IPS-11a (cell line): Measurements from ENCODE around the gene AAK1.
"Not testable (repeated sequence)": the region's sequence is repeated elsewhere in the genome, so short reads cannot be mapped to it uniquely, and the experiment has no call there.

Experiments
- H3K4me3 ChIP-seq: one replicate; pipeline ENCODE4 v1.5.1; 2013; ENCODE audit warnings: low read depth, low read length, control low read depth

Gene AAK1

GRCh38 chr2:69577467-69578197 lies 65.9 kb downstream of the AAK1 start:
- no peak overlapping the region for H3K4me3 ChIP-seq

DNA sequence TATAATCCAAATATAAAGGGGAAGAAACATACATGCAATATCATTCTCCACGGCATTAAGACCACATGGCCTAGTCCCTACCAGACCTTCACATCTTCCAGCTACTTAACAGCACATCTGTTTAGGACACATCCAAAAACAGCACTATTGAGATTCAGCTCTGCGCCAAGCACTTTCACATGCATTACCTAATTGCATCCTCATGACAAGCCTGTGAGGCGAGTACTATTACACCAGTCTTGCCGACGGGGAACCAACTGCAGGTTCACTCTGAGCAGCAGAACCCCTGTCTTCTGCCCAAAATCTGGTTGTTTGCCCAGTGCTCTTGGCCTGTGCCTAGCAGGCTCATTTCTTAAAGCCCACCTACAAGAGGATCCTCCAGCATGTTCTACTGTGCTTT lies 66.7 kb downstream of the AAK1 start:
- H3K4me3 ChIP-seq: no peak overlapping the region

- H3K4me3 ChIP-seq: no peak overlapping the region
Measured at GRCh38 chr2:69575926-69576325, 67.6 kb downstream of the AAK1 start.

DNA sequence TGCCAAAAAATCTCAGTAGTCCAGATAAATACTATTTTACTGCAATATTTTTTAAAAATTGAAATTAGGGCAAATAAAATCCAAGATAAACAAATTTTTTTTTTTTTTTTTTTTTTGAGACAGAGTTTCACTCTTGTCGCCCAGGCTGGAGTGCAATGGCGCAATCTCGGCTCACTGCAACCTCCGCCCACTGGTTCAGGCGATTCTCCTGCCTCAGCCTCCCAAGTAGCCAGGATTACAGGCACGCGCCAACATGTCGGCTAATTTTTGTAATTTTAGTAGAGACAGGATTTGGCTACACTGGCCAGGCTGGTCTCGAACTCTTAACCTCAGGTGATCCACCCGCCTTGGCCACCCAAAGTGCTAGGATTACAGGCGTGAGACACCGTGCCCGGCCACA lies 68.2 kb downstream of the AAK1 start:
- H3K4me3 ChIP-seq: not testable (repeated sequence)

GRCh38 chr2:69572641-69573040 lies 70.9 kb downstream of the AAK1 start:
- no peak overlapping the region for H3K4me3 ChIP-seq

- H3K4me3 ChIP-seq: no peak overlapping the region
Measured at GRCh38 chr2:69571189-69571588, 72.3 kb downstream of the AAK1 start.

- no peak overlapping the region for H3K4me3 ChIP-seq
Measured at GRCh38 chr2:69570474-69570873, 73.1 kb downstream of the AAK1 start.

DNA sequence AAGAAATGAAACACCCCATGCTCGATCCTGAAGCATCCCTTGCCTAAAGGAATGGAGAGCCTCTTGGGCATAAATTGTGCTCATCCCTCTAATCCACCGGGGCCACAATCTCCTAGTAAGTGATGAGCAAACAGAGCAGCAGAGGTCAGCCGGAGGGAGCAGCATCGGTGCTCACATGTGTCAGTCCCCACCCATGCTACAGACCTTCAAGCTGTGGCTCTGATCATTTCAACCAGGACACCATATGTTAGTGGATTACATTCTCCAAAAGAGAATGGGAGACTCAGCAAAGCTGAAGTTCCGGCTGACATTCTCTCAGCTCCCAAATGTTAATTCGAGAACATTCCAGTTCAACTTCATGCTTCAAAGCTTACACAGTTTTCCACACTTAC lies 75.6 kb downstream of the AAK1 start:
- no peak overlapping the region for H3K4me3 ChIP-seq

DNA sequence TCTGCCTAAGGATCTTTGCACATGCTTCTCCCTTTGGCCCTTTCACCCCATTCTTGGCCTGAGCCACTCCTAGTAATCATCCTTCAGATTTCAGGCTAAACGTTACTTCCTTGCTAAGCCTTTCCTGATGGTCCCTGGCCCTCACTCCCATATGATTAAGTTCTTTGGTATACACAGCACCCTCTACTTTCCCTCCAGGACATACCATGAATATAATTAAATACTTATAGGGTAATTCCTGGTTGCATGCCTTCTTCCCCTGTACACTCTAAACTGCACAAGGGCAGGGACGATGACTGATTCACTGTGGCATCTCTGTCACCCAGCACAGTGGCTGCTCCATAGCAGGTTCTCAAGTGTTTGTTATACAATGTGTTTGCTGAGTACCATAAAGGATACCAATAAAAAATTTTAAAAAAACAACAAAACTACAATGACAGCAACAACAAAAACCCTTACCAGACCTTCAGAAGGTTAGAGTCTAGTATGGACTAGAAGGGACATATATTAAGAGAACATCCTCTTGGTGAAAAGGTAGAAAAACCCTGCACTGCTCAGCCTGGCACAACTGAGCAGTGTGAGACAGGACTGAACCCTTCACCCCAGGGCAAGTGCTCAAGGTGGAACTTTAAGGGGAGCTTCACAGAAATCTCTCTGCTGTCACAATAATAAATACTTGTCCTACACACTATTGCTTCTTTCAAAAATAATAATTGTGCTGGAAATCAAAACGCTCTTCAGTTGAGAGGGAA lies 76.2 kb downstream of the AAK1 start:
- H3K4me3 ChIP-seq: no peak overlapping the region

DNA sequence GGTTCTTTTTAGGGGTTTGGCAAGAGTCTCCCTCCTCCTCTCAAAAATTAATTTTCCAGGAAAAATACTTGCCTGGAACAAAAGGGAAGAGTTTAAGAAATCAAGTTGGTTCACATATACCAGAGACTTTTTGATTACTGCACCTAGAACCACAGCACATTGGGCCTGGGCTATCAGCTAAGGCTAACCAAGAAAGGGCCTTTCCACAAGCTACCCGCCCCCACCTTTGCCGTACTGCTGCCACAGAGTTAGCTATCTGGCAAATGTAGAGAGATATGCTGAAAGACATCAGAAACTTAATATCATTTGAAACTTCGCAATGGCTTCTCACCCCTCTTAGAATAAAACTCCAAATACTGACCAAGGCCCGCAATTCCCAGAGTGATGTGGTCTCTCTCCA lies 76.9 kb downstream of the AAK1 start:
- no peak overlapping the region for H3K4me3 ChIP-seq

DNA sequence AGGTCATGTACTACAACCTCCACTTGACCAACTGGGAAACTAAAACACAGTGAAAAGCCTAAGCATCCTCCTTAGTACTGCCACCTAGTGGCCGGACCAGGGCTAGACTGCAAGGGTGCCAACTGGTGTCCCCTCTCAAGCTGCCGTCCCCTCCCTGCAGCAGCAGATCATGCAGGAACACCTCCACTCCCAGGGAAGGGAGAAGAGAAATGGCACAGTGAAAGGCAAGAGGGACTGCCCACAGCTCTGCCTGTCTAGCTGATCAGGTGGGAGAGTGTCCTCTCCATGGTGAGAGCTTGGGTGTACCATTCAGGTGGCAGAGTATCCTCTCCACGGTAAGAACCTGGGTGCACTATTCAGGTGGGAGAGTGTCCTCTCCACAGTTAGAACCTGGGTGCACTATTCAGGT lies 78.1 kb downstream of the AAK1 start:
- no peak overlapping the region for H3K4me3 ChIP-seq

DNA sequence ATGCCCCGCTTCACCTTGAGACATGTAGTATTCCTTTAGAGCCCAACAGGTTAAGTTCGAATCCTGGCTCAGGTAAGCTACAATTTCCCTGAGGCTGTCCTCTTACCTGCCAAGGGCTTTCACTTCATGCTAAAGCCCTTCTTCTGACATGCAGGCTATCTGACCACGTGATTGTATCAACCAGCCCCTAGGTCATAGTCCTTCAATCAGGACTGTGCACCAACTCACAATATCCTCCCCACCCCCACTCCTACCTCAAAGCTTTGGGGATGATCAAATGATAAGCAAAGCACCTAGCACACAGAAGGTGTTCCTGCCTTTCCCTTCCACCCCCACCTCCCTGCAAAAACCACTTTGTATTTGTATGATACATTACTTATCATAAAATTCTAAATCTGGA lies 78.9 kb downstream of the AAK1 start:
- H3K4me3 ChIP-seq: no peak overlapping the region

DNA sequence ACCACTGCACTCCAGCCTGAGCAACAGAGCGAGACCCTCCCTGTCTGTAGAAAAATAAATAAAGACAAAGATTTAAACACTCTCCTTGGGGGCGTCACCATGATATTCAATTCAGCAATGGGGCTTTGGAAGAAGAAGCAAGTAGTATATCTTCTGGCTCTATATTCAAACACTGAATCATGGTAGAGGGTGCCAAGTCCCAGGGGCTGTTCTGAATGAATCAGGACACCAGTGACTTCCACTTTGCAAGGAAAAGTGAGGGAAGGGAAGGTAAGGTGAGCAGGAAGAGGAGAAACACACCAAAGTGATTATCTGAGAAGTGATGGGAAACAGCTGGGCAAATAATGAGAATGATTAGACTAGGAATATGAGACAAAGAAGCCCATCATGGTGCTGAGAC lies 80.5 kb downstream of the AAK1 start:
- H3K4me3 ChIP-seq: no peak overlapping the region

DNA sequence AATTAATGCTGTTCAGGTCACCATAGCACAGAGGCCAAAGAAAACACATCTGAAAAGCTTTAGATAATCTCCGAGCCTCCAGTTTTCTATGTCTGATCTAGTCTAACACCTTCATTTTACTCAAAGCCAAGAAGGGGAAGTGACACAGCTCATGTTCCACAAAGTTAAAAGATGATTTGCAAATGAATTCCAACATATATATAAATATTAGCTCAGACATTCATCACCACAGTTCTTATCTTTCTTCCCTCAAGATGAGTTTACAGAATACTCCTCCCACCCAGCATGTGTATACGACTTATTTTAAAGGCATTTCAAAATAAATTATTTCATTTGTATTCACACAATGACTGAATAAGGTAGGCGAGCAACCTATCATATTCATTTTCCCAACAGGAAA lies 82.4 kb downstream of the AAK1 start:
- no peak overlapping the region for H3K4me3 ChIP-seq

DNA sequence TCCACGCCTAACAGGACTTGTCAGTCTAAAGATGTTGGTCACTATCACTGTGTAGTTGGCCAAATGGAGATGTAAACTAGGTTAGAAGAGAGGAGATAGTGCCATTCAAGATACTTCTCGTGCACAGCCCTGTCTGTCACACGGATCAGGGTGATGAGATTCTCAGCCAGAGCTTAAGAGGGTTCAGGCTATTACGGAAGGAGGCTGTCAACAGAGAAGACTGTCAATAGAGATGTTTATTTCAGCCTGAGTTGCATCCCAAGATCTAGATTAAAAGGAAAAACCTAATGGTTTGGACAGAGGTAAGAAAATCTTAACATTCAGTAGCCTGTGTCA lies 83.4 kb downstream of the AAK1 start:
- H3K4me3 ChIP-seq: no peak overlapping the region

DNA sequence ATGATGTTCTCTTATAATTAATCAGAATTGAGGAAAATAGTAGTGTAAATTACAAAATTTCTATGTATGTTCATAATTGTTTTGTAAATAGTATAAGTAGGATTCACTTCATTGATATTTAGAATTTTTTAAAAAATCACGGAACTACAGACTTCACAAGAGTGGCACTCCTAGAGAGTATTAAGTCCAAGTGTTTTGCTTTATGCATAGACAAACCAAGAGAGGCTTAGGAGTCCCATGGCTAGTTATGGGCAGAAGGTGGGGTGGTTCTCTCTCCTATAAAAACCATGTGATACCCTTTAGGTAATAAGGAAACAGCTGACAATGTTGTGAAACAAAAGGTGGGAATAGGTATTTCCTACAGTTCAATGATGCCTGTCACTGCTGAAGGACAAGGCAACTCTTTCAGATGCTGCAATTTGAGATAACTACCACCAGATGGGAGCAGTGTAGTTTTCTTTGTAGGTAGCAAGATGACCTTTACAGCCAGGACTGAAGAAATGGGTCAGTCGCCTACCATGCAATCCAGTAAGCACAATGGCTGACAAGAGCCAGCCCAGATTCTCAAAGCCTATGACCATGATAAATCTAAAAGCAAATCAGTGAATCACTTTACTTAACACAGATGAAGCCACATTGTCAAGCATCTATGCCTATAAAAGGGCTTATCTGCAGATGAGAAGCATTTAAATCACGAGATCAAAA lies 83.9 kb downstream of the AAK1 start:
- no peak overlapping the region for H3K4me3 ChIP-seq

DNA sequence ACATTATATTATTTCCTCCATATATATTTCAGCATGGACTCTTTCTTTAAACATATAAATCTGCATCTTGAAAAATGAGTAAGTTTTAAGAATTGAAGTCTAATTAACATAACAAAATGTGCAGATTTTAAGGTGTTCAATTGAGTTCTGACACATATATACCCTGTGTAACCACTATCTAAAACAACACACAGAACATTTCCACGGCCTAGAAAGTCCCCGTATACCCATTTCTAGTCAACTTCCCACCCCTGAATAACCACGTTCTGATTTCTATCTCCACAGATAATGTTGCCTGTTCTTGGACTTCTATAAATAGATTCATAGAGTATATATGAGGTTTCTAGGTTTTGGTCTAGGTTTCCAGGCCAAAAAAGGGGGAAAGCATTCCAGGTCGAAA lies 87.5 kb downstream of the AAK1 start:
- H3K4me3 ChIP-seq: no peak overlapping the region

GRCh38 chr2:69554981-69555380 lies 88.6 kb downstream of the AAK1 start:
- H3K4me3 ChIP-seq: no peak overlapping the region

DNA sequence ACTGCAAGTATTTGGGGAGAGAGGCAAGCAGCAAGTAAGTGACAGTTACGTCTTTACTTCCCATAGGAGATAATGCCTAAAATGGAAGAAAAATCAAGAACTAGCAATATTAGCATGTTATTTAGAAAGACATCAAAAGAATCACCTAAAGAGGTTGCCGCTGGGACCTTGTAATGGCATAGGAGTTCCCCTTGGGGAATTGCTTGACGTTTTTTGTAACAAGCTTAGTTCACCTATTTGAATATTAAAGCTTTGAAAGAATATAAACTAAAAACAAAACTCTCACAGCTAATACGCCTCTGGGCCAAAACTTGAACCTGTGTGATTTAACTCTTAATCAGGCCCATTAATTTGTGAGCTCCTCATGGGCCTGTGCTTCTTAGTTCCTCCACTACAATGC lies 89.0 kb downstream of the AAK1 start:
- no peak overlapping the region for H3K4me3 ChIP-seq

GRCh38 chr2:69553991-69554390 lies 89.5 kb downstream of the AAK1 start:
- no peak overlapping the region for H3K4me3 ChIP-seq

- H3K4me3 ChIP-seq: not testable (repeated sequence)
Measured at GRCh38 chr2:69550511-69550910, 93.0 kb downstream of the AAK1 start.

- no peak overlapping the region for H3K4me3 ChIP-seq
Measured at GRCh38 chr2:69549421-69549820, 94.1 kb downstream of the AAK1 start.
